Testis (tissue), 2 donors: ENCODE data around the gene CCSER1.

ENCODE experiments used
- CTCF ChIP-seq, 3 experiments: fragments of 450-650 bp in 2 of 3; fragments of 200-600 bp in 1 of 3; sonication (generic) in 1 of 3; IDR thresholded peaks; one replicate each; pipeline ENCODE4 v1.5.1; 2016 to 2019; ENCODE audit warnings: antibody characterized with exemption in 3 of 3, mild to moderate bottlenecking in 2 of 3, moderate library complexity in 1 of 3
- POLR2A ChIP-seq: fragments of 450-650 bp; IDR thresholded peaks from one replicate; pipeline ENCODE4 v1.6.1; 2017; ENCODE audit warnings: antibody characterized with exemption, mild to moderate bottlenecking, moderate library complexity

- TF ChIP-seq CTCF (IDR thresholded peaks at IDR 0.05) (no peak), POLR2A (no peak)
Observed at GRCh38 chr4:90840828-90841227, 713.6 kb downstream of the CCSER1 start.
